Measurements from ENCODE around the gene PTCH2. TPM values are rescaled to one million over a fixed set of nuclear protein-coding genes. Genes with fewer than 3 reads are reported as not detected.

Gene PTCH2
- total RNA-seq, 1 donor from 2014 or later: 3.0 TPM

DNA sequence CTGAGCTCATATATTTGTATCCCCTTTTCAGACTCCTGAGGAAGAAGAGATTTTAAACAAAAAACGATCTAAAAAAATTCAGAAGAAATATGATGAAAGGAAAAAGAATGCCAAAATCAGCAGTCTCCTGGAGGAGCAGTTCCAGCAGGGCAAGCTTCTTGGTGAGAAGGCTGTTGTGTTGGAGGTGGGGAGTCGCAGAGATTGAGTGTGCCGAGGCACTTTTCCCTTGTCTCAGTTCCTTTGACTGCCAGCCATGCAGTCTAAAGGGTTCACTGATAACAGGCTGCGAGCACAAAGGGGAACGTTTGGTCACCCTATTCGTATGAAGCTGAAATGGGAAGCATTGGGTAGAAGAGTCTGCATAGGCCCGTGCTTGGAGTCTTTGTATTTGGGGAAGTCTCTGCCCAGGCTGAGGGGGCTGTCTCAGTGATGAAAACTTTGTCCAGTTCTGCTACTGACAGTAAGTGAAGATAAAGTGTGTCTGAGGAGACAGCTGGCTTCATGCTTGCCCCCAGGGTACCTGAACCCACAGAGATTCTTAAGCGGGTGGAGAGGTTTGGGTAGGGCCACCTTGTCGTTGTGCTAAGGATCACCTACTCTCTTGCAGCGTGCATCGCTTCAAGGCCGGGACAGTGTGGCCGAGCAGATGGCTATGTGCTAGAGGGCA, 65.0 kb downstream of the PTCH2 start:
- Mint-ChIP-seq H3K9me3 (ENCODE audit: low read depth) (no peaks in the 10 kb centered on the region), H3K27ac (peak overlapping the region; percentile 91), H3K4me3 (ENCODE audit: low read depth) (peak overlapping the region; percentile 94), H3K27me3 (no peaks in the 10 kb centered on the region), H3K4me1 (ENCODE audit: low read depth) (peaks cover 18% of the 10 kb centered on the region), H3K36me3 (ENCODE audit: insufficient read depth) (peaks cover 28% of the 10 kb centered on the region)
- no peak for DNase-seq (ENCODE audit: low spot score, unreplicated experiment)
- TF ChIP-seq, protein P1, sequence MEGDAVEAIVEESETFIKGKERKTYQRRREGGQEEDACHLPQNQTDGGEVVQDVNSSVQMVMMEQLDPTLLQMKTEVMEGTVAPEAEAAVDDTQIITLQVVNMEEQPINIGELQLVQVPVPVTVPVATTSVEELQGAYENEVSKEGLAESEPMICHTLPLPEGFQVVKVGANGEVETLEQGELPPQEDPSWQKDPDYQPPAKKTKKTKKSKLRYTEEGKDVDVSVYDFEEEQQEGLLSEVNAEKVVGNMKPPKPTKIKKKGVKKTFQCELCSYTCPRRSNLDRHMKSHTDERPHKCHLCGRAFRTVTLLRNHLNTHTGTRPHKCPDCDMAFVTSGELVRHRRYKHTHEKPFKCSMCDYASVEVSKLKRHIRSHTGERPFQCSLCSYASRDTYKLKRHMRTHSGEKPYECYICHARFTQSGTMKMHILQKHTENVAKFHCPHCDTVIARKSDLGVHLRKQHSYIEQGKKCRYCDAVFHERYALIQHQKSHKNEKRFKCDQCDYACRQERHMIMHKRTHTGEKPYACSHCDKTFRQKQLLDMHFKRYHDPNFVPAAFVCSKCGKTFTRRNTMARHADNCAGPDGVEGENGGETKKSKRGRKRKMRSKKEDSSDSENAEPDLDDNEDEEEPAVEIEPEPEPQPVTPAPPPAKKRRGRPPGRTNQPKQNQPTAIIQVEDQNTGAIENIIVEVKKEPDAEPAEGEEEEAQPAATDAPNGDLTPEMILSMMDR (IDR thresholded peaks at IDR 0.05; ENCODE audit: unreplicated experiment): no peak

DNA sequence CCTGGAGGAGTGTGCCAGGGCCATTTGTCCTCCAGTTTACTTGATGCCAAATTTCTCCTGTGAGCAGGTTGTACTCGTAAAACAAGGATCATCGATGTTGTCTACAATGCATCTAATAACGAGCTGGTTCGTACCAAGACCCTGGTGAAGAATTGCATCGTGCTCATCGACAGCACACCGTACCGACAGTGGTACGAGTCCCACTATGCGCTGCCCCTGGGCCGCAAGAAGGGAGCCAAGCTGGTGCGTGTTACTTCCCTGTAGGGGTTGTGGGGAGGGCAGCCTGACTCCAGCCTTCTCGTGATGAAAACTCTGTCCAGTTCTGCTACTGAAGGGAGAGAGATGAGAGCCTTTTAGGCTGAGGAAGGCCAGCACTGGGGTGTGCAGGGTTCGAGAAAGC, 65.5 kb downstream of the PTCH2 start:
- H3K4me3 Mint-ChIP-seq (ENCODE audit: low read depth): peak overlapping the region; percentile 94
- no peak for DNase-seq (ENCODE audit: low spot score, unreplicated experiment)
- TF ChIP-seq, protein P1 (IDR thresholded peaks at IDR 0.05; ENCODE audit: unreplicated experiment): no peak
- peak overlapping the region; percentile 91 for H3K27ac Mint-ChIP-seq
- H3K4me1 Mint-ChIP-seq (ENCODE audit: low read depth): peaks cover 18% of the 10 kb centered on the region
- H3K36me3 Mint-ChIP-seq (ENCODE audit: insufficient read depth): peaks cover 28% of the 10 kb centered on the region
- no peaks in the 10 kb centered on the region for H3K27me3 Mint-ChIP-seq
- no peaks in the 10 kb centered on the region for H3K9me3 Mint-ChIP-seq (ENCODE audit: low read depth)

DNA sequence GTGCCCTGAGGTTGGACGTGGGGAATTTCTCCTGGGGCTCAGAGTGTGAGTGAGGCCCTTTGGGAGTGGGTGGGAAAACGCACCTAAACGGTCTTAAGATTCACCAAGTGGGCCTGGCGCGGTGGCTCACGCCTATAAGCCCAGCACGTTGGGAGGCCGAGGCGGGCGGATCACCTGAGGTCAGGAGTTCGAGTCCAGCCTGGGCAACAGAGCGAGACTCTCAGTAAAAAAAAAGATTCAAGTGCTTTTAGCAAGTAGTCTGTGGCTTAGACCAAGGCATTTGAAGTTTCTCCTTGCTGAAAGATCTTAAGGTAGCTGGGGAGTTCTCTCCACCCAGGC, 66.4 kb downstream of the PTCH2 start:
- H3K27ac Mint-ChIP-seq: peak overlapping the region; percentile 93
- H3K9me3 Mint-ChIP-seq (ENCODE audit: low read depth): no peaks in the 10 kb centered on the region
- no peak for DNase-seq (ENCODE audit: low spot score, unreplicated experiment)
- H3K36me3 Mint-ChIP-seq (ENCODE audit: insufficient read depth): peaks cover 27% of the 10 kb centered on the region
- peaks cover 18% of the 10 kb centered on the region for H3K4me1 Mint-ChIP-seq (ENCODE audit: low read depth)
- TF ChIP-seq, protein P1 (IDR thresholded peaks at IDR 0.05; ENCODE audit: unreplicated experiment): no peak
- H3K4me3 Mint-ChIP-seq (ENCODE audit: low read depth): peak overlapping the region; percentile 94
- H3K27me3 Mint-ChIP-seq: no peaks in the 10 kb centered on the region

DNA sequence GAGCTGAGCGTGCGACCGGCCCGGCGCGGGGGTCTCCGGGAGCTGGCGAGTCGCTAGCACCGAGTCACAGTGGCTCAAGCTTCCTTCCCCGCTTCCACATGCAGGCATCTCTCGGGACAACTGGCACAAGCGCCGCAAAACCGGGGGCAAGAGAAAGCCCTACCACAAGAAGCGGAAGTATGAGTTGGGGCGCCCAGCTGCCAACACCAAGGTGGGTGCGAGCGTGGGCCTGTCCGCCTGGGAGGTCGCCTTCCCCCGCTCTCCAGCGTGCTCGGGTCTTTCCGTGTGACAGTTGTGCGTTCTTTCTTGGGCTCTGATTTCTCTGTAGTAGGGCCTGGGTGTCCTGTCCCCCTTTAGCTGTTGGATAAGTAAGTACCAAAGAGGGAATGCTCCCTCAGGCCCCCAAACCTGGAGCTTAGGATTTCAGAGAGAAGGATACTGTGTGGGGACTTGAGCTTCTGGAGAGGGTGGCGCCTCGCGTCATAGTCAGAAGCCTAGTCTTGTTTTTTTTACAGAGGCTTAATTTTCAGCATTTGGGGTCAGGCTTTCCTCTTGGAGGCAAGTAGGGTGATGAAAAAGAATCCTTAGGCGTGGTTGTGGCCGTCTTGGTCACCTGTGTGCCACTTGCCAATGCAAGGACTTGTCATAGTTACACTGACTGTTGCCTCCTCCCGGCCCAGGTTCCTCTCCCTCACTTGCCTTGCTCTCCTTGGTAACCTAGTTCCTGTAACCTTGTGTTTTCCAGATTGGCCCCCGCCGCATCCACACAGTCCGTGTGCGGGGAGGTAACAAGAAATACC, 66.9 kb downstream of the PTCH2 start:
- peak overlapping the region; percentile 94 for H3K4me3 Mint-ChIP-seq (ENCODE audit: low read depth)
- no peaks in the 10 kb centered on the region for H3K9me3 Mint-ChIP-seq (ENCODE audit: low read depth)
- peak overlapping the region; percentile 93 for H3K27ac Mint-ChIP-seq
- H3K27me3 Mint-ChIP-seq: no peaks in the 10 kb centered on the region
- H3K36me3 Mint-ChIP-seq (ENCODE audit: insufficient read depth): peaks cover 23% of the 10 kb centered on the region
- peaks cover 18% of the 10 kb centered on the region for H3K4me1 Mint-ChIP-seq (ENCODE audit: low read depth)
- DNase-seq (ENCODE audit: low spot score, unreplicated experiment): no peak
- TF ChIP-seq, protein P1 (IDR thresholded peaks at IDR 0.05; ENCODE audit: unreplicated experiment): no peak

DNA sequence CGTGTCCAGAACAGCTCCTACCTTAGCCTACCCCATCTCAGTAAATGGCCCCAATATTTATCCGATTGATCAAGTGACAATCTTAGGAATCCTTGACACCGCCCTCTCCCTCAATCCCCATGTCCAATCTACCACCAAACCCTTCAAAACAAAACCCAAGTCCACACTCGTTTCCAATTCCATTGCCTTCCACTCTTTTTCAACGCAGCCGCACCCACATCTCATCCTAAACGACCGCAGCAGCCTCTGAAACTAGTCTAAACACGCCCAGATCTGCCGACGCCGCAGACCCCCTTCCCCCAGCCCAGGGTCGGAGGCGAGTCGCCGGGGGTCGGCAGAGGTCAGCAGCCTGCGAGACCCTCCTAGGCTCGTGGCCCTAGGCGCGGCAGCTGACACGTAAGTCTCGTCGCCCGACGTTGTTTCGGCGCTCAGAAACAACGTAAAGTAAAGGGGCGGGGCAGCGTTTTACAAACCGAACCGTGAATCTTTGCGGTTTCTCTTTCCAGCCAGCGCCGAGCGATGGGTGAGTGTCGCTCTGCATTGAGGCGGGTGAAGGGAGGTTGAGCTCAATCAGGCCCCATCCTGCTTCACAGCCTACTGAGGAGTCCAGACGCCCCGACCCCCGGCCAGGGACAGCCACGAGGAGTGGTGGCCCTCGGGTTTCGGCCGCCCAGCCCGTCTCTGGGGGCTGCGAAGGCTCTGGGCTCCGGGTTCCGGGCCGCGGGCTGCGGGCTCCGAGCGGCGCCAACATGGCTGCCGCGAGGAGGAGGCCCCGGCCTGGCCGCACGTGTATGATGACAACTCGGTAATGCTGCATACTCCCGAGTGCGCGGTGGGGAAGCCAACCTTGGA, 67.7 kb downstream of the PTCH2 start, which contains the start of gene RPS8:
Gene RPS8 (plus strand): TSS at position 463 of the 852 bp plus-strand sequence. CDS start 57 bp downstream, at position 520.
- Mint-ChIP-seq H3K27ac (peak within 1 kb of the TSS; percentile 98), H3K4me1 (ENCODE audit: low read depth) (peaks cover 18% of the 10 kb centered on the region), H3K27me3 (no peaks in the 10 kb centered on the region), H3K9me3 (ENCODE audit: low read depth) (no peaks in the 10 kb centered on the region), H3K4me3 (ENCODE audit: low read depth) (peak within 1 kb of the TSS; percentile 94), H3K36me3 (ENCODE audit: insufficient read depth) (peaks cover 22% of the 10 kb centered on the region)
- TF ChIP-seq, protein P1 (IDR thresholded peaks at IDR 0.05; ENCODE audit: unreplicated experiment): no peak
- DNase-seq (ENCODE audit: low spot score, unreplicated experiment): peak; percentile 72
